Suprapubic skin (tissue), 4 donors: ENCODE results near the gene AQP5. TPM values are rescaled to one million over a fixed set of nuclear protein-coding genes. Genes with fewer than 3 reads are reported as not detected.

Source experiments
- DNase-seq, 2 donors: peaks; one replicate each; pipeline ENCODE4 v3.0.0-alpha.2; 2019; ENCODE audit warnings: low spot score in 2 of 2
- H3K27ac ChIP-seq: fragments of 200-600 bp; sonication (generic); one replicate; pipeline ENCODE4 v1.5.1; 2019
- H3K27me3 ChIP-seq: fragments of 200-600 bp; sonication (generic); one replicate; pipeline ENCODE4 v1.5.1; 2019
- H3K36me3 ChIP-seq: fragments of 200-600 bp; sonication (generic); one replicate; pipeline ENCODE4 v1.5.1; 2019
- H3K4me1 ChIP-seq: fragments of 200-600 bp; sonication (generic); one replicate; pipeline ENCODE4 v1.5.1; 2019
- H3K4me3 ChIP-seq: fragments of 200-600 bp; sonication (generic); one replicate; pipeline ENCODE4 v1.5.1; 2019; ENCODE audit warnings: mild to moderate bottlenecking
- H3K9me3 ChIP-seq: fragments of 200-600 bp; sonication (generic); one replicate; pipeline ENCODE4 v1.5.1; 2019
- CTCF ChIP-seq, 2 donors: fragments of 200-600 bp in 1 of 2; fragments of 450-650 bp in 1 of 2; sonication (generic) in 1 of 2; IDR thresholded peaks; one replicate each; pipeline ENCODE4 v1.5.1; 2016 to 2019; ENCODE audit warnings: antibody characterized with exemption in 2 of 2, mild to moderate bottlenecking in 1 of 2, moderate library complexity in 1 of 2
- EP300 ChIP-seq: sonication (generic); formaldehyde crosslinking; IDR thresholded peaks from one replicate; pipeline ENCODE4 v1.6.1; 2017; ENCODE audit warnings: antibody characterized with exemption
- POLR2A ChIP-seq, 2 donors: fragments of 450-650 bp; IDR thresholded peaks; one replicate each; pipeline ENCODE4 v1.6.1; 2017; ENCODE audit warnings: antibody characterized with exemption in 2 of 2, mild to moderate bottlenecking in 2 of 2, moderate library complexity in 2 of 2
- POLR2AphosphoS5 ChIP-seq, 3 donors: sonication (generic); formaldehyde crosslinking; IDR thresholded peaks; one replicate each; pipeline ENCODE4 v1.6.1; 2017; ENCODE audit warnings: antibody characterized with exemption in 3 of 3
- WGBS: methylation state at CpG from one replicate; pipeline ENCODE4 v1.1.5; 2018; 5-methylcytosine and 5-hydroxymethylcytosine counted together
- total RNA-seq, 4 donors: library from RNA; depleted of rRNA; stranded (reverse); fragments of >200 nt; gene quantifications; one replicate each; pipeline ENCODE4 v1.1.0, GENCODE V29; 2016

Gene AQP5
- total RNA-seq, 4 donors from 2014 or later = 128 to 258 (median 196) TPM

GRCh38 chr12:49923035-49923644 lies 38.5 kb upstream of the AQP5 start:
- Histone ChIP-seq H3K4me1 (peaks cover 14% of the 10 kb centered on the region), H3K9me3 (no peaks in the 10 kb centered on the region), H3K36me3 (no peaks in the 10 kb centered on the region), H3K27me3 (no peaks in the 10 kb centered on the region), H3K4me3 (no peak overlapping the region), H3K27ac (no peak overlapping the region)
- DNase-seq = no peak
- 81% methylated on average over 7 of the region's 7 CpGs for WGBS
- no peak for TF ChIP-seq CTCF (IDR thresholded peaks at IDR 0.05)
- TF ChIP-seq EP300 = no peak
- TF ChIP-seq POLR2AphosphoS5 (IDR thresholded peaks at IDR 0.05) = no peak
- no peak for TF ChIP-seq POLR2A (IDR thresholded peaks at IDR 0.05)

GRCh38 chr12:49923880-49924556 lies 37.7 kb upstream of the AQP5 start:
- Histone ChIP-seq H3K27ac (no peak overlapping the region), H3K4me1 (peaks cover 14% of the 10 kb centered on the region), H3K4me3 (no peak overlapping the region), H3K36me3 (no peaks in the 10 kb centered on the region), H3K27me3 (peaks cover under 1% of the 10 kb centered on the region), H3K9me3 (no peaks in the 10 kb centered on the region)
- TF ChIP-seq POLR2AphosphoS5 (IDR thresholded peaks at IDR 0.05) (no peak), CTCF (IDR thresholded peaks at IDR 0.05) (no peak), EP300 (no peak), POLR2A (IDR thresholded peaks at IDR 0.05) (no peak)
- DNase-seq = no peak
- 93% methylated on average over 13 of the region's 15 CpGs for WGBS

DNA sequence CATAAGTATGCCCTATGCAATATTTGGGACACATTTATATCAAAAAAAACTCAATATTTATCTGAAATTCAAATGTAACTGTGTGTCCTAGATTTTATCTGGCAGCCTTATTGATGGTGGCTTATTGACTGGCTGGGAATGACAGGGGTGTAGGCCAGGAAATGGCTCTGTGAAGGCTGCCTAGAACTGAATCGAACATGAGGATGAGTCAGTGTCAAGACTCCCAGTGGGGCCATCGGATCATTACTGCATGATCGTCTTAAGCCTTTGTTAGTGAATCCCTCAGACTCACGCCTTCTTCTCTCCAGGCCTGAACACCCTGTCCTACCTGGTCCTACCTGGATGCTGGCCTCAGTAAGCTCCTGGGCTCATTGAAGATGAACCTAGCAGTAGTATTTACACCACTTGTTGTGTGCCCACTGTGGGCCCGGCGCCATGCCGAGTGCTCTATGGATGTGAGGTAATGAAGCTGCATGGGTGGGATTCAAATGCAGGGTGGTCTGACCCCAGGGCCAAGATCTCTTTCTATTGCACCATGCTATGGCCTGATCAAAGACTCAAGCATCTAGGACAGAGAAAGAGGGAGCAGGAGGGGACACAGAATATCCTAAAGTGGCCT lies 36.9 kb upstream of the AQP5 start:
- H3K9me3 ChIP-seq = no peaks in the 10 kb centered on the region
- peaks cover 3% of the 10 kb centered on the region for H3K27me3 ChIP-seq
- WGBS = 67% methylated on average over 4 of the region's 7 CpGs
- no peak overlapping the region for H3K27ac ChIP-seq
- no peak overlapping the region for H3K4me3 ChIP-seq
- H3K4me1 ChIP-seq = peaks cover 14% of the 10 kb centered on the region
- no peak for DNase-seq
- TF ChIP-seq POLR2AphosphoS5 (IDR thresholded peaks at IDR 0.05) = no peak
- no peak for TF ChIP-seq CTCF (IDR thresholded peaks at IDR 0.05)
- TF ChIP-seq EP300 = no peak
- TF ChIP-seq POLR2A (IDR thresholded peaks at IDR 0.05) = no peak
- H3K36me3 ChIP-seq = no peaks in the 10 kb centered on the region

DNA sequence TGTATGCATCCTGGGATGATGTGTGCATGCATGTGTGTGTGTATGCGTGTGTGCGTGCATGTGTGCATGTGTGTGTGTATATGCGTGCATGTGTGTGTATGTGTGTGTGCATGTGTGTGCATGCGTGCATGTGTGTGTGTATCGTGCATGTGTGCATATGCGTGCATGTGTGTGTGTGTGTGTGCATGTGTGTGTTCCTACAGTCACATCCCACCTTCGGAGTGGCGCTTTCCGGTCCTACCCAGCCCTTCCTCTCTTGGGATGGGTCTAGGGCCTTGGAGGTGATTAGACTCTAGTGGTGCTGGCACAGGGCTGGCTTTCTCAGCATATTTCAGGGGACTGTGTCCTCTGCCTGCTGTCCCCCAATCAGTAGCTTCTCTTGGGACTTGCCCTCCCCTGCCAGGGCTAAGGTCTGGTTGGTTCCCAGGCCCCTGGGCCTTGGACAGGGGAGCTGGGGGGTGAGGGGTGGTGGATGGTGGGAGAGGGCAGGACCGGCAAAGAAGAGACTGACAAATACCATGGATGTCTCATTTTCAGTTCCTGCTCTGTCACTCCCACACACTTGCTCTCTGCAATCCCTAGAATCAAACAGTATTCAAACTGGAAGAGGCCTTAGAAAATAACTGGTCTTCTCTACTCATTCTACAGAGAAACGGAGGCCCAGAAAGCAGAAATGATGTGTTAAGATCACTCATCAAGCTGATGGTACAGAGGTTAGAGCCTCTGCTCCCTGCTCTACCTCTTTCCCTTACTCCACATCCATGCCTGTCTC lies 36.1 kb upstream of the AQP5 start:
- Histone ChIP-seq H3K27me3 (peaks cover 3% of the 10 kb centered on the region), H3K4me1 (peaks cover 14% of the 10 kb centered on the region), H3K9me3 (no peaks in the 10 kb centered on the region), H3K4me3 (no peak overlapping the region), H3K27ac (no peak overlapping the region), H3K36me3 (no peaks in the 10 kb centered on the region)
- no peak for DNase-seq
- 92% methylated on average over 11 of the region's 11 CpGs for WGBS
- TF ChIP-seq POLR2A (IDR thresholded peaks at IDR 0.05) (no peak), EP300 (no peak), CTCF (IDR thresholded peaks at IDR 0.05) (no peak), POLR2AphosphoS5 (IDR thresholded peaks at IDR 0.05) (no peak)
